Measurements from ENCODE around the gene TSPYL4. TPM values are rescaled to one million over a fixed set of nuclear protein-coding genes. Genes with fewer than 3 reads are reported as not detected.

TSPYL4 gene
- polyA plus RNA-seq, 3 donors = 1.8 to 3.6 (median 2.2) TPM

DNA sequence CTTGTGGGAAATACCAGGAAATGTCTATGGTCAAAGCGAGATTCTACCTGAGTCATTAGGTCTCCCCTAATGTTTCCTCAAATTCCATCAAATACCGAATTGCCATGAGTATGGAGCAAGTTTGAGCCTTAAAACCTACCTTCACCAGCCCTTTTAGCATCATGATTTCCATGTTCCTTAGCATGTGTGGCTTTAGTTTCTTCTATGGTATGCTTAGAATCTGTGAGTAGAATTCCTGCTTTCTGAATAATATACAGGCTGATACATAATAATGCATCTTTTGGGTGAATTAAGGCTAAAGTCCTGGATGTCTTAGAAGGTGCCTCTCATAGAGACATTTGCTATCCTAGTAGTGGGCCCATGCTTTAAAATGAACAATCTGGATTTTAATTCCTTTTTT is 32.0 kb downstream of the TSPYL4 start:
- no peaks in the 10 kb centered on the region for H3K4me1 Mint-ChIP-seq
- TF ChIP-seq, protein P1, sequence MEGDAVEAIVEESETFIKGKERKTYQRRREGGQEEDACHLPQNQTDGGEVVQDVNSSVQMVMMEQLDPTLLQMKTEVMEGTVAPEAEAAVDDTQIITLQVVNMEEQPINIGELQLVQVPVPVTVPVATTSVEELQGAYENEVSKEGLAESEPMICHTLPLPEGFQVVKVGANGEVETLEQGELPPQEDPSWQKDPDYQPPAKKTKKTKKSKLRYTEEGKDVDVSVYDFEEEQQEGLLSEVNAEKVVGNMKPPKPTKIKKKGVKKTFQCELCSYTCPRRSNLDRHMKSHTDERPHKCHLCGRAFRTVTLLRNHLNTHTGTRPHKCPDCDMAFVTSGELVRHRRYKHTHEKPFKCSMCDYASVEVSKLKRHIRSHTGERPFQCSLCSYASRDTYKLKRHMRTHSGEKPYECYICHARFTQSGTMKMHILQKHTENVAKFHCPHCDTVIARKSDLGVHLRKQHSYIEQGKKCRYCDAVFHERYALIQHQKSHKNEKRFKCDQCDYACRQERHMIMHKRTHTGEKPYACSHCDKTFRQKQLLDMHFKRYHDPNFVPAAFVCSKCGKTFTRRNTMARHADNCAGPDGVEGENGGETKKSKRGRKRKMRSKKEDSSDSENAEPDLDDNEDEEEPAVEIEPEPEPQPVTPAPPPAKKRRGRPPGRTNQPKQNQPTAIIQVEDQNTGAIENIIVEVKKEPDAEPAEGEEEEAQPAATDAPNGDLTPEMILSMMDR (IDR thresholded peaks at IDR 0.05) = no peak

DNA sequence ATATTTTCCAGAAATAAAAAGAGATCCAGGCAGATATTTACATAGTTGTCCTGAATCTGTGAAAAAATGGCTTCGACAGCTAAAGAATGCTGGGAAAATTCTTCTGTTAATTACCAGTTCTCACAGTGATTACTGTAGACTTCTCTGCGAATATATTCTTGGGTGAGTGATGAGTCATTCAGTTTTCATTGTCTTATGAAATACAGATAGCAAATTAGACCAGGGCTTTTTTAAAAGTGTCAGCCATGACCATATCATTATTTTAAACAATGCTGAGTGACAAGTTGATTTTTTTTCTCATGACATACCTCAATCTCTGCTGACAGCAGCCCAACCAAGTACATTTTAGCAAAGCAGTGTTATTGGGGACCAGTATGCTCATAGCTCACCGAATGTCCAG is 32.8 kb downstream of the TSPYL4 start:
- Histone ChIP-seq H3K4me3 (replicated peaks in 1 of 3; ENCODE audit: low read depth in 2 of 3, low read length in 3 of 3) (no peak overlapping the region), H3K9me3 (replicated peaks in 1 of 2; ENCODE audit: control insufficient read depth in 1 of 2, insufficient read depth in 1 of 2, low read length in 2 of 2) (no peaks in the 10 kb centered on the region), H3K4me2 (replicated peaks; ENCODE audit: extremely low read depth, low read length, poor library complexity, severe bottlenecking) (no peak overlapping the region), H3K4me1 (ENCODE audit: control insufficient read depth in 1 of 2, insufficient read depth in 2 of 2, low read length in 2 of 2) (no peaks in the 10 kb centered on the region), H3K79me2 (ENCODE audit: insufficient read depth, low read length) (no peaks in the 10 kb centered on the region), H3K27me3 (ENCODE audit: control insufficient read depth in 2 of 2, insufficient read depth in 2 of 2, low read length in 2 of 2) (no peaks in the 10 kb centered on the region), H2AFZ (ENCODE audit: insufficient read depth, low read depth, low read length, poor library complexity, severe bottlenecking) (no peak overlapping the region), H3K9ac (ENCODE audit: insufficient read depth, low read length, poor library complexity, severe bottlenecking) (no peak overlapping the region), H3K36me3 (replicated peaks in 1 of 2; ENCODE audit: control insufficient read depth in 1 of 2, insufficient read depth in 2 of 2, low read length in 2 of 2) (peaks cover 0 to 7% of the 10 kb centered on the region in 2 donors), H3K27ac (ENCODE audit: low read depth in 1 of 2, low read length in 2 of 2) (no peak overlapping the region), H4K20me1 (ENCODE audit: insufficient read depth, low read length) (no peaks in the 10 kb centered on the region)
- DNase-seq = no peak
- Mint-ChIP-seq H3K4me3 (no peak overlapping the region), H3K27me3 (ENCODE audit: low read depth in 3 of 3) (no peaks in the 10 kb centered on the region), H3K36me3 (peaks cover 4 to 23% of the 10 kb centered on the region in 2 donors), H3K27ac (no peak overlapping the region), H3K9me3 (no peaks in the 10 kb centered on the region), H3K4me1 (no peaks in the 10 kb centered on the region)
- TF ChIP-seq, protein P1 (IDR thresholded peaks at IDR 0.05) = no peak
- 100% methylated on average over 1 of the region's 3 CpGs for WGBS (ENCODE audit: insufficient coverage)
- intact Hi-C loops (cut with micrococcal nuclease) = no loop called here

More for the DNA sequence above, 32.0 kb downstream of the TSPYL4 start:
- Histone ChIP-seq H3K9me3 (replicated peaks in 1 of 2; ENCODE audit: control insufficient read depth in 1 of 2, insufficient read depth in 1 of 2, low read length in 2 of 2) (no peaks in the 10 kb centered on the region), H2AFZ (ENCODE audit: insufficient read depth, low read depth, low read length, poor library complexity, severe bottlenecking) (no peak overlapping the region), H3K27ac (ENCODE audit: low read depth in 1 of 2, low read length in 2 of 2) (no peak overlapping the region), H3K4me2 (replicated peaks; ENCODE audit: extremely low read depth, low read length, poor library complexity, severe bottlenecking) (no peak overlapping the region), H3K4me3 (replicated peaks in 1 of 3; ENCODE audit: low read depth in 2 of 3, low read length in 3 of 3) (no peak overlapping the region), H4K20me1 (ENCODE audit: insufficient read depth, low read length) (no peaks in the 10 kb centered on the region), H3K9ac (ENCODE audit: insufficient read depth, low read length, poor library complexity, severe bottlenecking) (no peak overlapping the region), H3K4me1 (ENCODE audit: control insufficient read depth in 1 of 2, insufficient read depth in 2 of 2, low read length in 2 of 2) (no peaks in the 10 kb centered on the region), H3K36me3 (replicated peaks in 1 of 2; ENCODE audit: control insufficient read depth in 1 of 2, insufficient read depth in 2 of 2, low read length in 2 of 2) (peaks cover 0 to 7% of the 10 kb centered on the region in 2 donors), H3K27me3 (ENCODE audit: control insufficient read depth in 2 of 2, insufficient read depth in 2 of 2, low read length in 2 of 2) (no peaks in the 10 kb centered on the region), H3K79me2 (ENCODE audit: insufficient read depth, low read length) (no peaks in the 10 kb centered on the region)
- Mint-ChIP-seq H3K27ac (no peak overlapping the region), H3K27me3 (ENCODE audit: low read depth in 3 of 3) (no peaks in the 10 kb centered on the region), H3K9me3 (no peaks in the 10 kb centered on the region), H3K4me3 (no peak overlapping the region), H3K36me3 (peaks cover 4 to 23% of the 10 kb centered on the region in 2 donors)
- no peak for DNase-seq
- WGBS (ENCODE audit: insufficient coverage) = 100% methylated on average over 1 of the region's 2 CpGs
- intact Hi-C loops (cut with micrococcal nuclease) = no loop called here

Data from CD14-positive monocyte (primary cell).